NCI-H187 treated with DMSO at 0.1 percent for 48 hours (cell line): ENCODE results near the gene TBC1D19.
A peak's percentile ranks its signal among the peaks of the same experiment; 100 is the strongest.
"Not testable (repeated sequence)": the region's sequence is repeated elsewhere in the genome, so short reads cannot be mapped to it uniquely, and the experiment has no call there.

Source experiments
- DNase-seq: peaks from one replicate; lab custom pipeline; 2025; lab: John Stamatoyannopoulos, UW

The TBC1D19 gene, protein sequence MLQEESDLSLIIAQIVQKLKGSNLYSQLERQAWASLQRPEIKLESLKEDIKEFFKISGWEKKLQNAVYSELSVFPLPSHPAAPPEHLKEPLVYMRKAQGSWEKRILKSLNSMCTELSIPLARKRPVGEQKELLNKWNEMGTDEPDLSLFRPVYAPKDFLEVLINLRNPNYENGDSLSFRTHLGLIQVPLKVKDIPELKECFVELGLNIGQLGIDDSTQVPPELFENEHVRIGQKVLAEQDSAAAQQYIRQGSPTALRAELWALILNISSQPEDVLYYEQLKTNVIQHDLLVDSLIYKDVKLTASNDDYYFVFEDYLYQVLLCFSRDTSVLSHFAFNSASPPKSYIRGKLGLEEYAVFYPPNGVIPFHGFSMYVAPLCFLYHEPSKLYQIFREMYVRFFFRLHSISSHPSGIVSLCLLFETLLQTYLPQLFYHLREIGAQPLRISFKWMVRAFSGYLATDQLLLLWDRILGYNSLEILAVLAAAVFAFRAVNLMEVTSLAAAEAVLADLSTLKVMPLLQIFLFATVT

GRCh38 chr4:26583865-26584652 lies at the start of gene TBC1D19:
TSS of gene TBC1D19 (plus strand) at chr4:26584084. CDS start at chr4:26584194, 110 bp downstream.
- DNase-seq = peak; percentile 76

DNA sequence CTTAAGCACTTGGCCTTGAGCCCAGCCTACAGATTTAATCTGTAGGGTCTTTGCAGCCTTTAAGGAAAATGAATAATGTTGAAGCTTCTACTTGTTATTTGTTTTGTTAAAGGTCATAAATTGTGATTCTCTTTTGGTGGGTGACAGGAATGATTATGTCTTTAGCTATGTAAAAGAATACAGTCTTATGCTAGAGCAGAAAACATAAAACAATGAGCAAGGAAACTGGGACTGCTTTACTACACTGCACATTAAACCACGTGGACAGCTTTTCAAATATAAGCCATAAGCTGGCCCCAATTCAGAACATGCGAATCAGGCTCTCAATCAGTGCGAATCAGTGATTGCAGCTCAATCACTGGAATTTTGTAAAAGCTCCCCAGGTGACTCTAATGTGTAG lies 40.9 kb upstream of the TBC1D19 start:
- DNase-seq = no peak

DNA sequence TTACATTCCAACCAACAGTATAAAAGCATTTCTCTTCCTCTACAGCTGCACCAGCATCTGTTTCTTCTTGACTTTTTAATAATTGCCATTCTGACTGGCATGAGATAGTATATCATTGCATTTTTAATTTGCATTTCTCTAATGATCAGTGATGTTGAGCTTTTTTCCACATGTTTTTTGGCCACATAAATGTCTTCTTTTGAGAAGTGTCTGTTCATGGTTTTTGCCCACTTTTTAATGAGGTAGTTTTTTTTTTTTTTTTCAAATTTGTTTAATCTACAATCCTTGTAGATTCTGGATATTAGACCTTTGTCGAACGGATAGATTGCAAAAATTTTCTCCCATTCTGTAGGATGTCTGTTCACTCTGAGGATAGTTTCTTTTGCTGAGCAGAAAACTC lies 39.5 kb upstream of the TBC1D19 start:
- no peak for DNase-seq

DNA sequence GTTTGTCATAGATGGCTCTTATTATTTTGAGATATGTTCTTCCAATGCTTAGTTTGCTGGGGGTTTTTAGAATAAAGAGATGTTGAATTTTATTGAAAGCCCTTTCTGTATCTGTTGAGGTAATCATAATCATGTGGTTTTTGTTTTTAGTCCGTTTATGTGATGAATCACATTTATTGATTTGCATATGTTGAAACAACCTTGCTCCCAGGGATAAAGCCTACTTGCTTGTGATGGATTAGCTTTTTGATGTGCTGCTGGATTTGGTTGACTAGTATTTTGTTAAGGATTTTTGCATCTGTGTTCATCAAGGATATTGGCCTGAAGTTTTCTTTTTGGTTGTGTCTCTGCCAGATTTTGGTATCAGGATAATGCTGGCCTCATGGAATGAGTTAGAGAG lies 35.5 kb upstream of the TBC1D19 start:
- not testable (repeated sequence) for DNase-seq

GRCh38 chr4:26557164-26557563 lies 26.7 kb upstream of the TBC1D19 start:
- no peak for DNase-seq

- DNase-seq = no peak
Measured at GRCh38 chr4:26558166-26558895, 25.6 kb upstream of the TBC1D19 start.

- no peak for DNase-seq
Measured at GRCh38 chr4:26566133-26566532, 17.8 kb upstream of the TBC1D19 start.

GRCh38 chr4:26568446-26568994 lies 15.4 kb upstream of the TBC1D19 start:
- no peak for DNase-seq

- no peak for DNase-seq
Measured at GRCh38 chr4:26570596-26570995, 13.3 kb upstream of the TBC1D19 start.

DNA sequence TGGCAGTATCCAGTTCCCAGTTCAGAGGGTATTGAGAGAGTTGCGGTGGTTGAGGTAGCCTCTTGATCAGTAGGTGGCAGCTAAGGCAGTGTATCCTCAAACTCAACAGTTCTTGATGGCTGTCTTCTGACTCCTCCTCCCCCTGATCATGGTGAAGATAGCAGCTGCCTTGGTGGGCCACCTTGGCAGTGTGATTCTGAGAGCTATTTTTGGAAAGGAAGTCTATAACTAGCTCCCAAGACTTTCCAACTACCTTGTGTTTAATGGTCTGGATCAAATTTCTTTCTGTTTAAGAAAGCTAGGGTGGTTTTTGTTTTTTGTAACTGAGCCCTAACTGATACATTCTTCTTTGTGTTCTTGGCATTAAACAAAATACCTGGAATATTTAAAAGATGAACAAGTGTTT lies 10.5 kb upstream of the TBC1D19 start:
- no peak for DNase-seq

- no peak for DNase-seq
Measured at GRCh38 chr4:26574563-26574962, 9.3 kb upstream of the TBC1D19 start.

- no peak for DNase-seq
Measured at GRCh38 chr4:26576231-26576739, 7.6 kb upstream of the TBC1D19 start.

GRCh38 chr4:26577066-26577465 lies 6.8 kb upstream of the TBC1D19 start:
- DNase-seq = no peak

GRCh38 chr4:26579169-26579568 lies 4.7 kb upstream of the TBC1D19 start:
- DNase-seq = no peak

GRCh38 chr4:26581341-26581740 lies 2.5 kb upstream of the TBC1D19 start:
- not testable (repeated sequence) for DNase-seq

DNA sequence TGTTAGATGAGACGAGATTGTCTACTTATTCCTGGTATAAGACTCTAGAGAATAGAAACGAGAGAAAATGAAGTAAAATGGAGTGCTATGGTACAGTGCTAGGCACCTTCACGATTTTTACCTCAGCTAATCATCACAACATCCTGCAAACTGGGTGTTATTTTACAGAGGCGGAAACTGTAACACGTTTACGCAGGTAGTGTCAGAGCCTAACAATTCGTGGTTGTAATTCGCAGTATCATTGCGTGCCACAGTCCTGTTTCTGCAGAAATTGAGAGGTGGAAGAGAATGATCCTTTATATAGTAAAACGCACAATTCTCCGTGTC lies 383 bp upstream of the TBC1D19 start:
- peak; percentile 31 for DNase-seq

DNA sequence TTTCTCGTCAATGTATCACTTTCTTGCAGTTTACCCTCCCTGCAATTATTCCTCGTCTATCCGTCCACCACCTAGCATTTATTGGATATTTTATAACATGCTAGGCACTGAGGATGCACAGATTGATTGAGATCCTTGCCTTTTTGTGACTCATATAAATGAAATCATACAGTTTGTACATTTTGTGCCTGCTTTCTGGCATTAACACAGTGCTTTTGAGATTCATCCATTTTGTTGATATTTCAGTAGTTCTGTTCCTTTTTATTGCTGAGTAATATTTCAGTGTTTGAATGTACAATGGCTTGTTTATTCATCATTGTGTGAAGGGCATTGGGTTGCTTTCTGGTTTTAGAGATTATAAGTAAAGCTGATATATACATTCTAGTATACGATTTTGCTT lies 841 bp downstream of the TBC1D19 start:
- no peak for DNase-seq

DNA sequence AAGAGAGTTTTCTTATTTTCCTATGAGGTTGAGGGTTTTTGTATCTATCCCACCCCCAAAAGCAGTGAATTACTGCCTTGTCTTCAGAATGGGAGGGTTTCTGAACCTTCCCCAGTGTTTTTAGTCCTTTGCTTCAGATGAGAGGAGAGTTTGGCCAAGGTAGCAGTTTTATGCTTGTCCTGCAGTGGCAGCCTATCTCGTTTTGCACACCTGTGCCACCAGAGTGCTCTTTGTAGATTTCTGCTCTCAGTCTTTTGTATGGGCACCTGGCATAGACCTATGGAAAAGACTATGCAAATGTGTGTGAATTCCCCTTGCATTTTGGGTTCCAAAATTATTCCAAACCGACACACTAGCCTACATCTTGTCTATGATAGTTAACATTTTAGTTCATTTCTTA lies 5.8 kb downstream of the TBC1D19 start:
- DNase-seq = no peak

DNA sequence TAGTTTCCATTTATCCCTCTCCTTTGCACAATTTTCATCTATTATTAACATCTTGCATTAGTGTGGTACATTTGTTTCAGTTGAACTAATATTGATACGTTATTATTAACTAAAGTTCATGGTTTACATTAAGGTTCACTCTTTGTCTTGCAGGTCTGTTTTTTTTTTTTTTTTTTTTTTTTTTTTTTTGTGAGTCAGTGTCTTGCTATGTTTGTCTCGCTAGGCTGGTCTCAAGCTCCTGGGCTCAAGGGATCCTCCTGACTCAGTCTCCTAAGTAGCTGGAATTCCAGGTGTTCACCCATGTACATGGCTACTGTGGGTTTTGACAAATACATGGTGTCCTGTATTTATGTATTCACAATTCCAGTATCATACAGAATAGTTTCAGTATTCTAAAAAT lies 6.8 kb downstream of the TBC1D19 start:
- no peak for DNase-seq

DNA sequence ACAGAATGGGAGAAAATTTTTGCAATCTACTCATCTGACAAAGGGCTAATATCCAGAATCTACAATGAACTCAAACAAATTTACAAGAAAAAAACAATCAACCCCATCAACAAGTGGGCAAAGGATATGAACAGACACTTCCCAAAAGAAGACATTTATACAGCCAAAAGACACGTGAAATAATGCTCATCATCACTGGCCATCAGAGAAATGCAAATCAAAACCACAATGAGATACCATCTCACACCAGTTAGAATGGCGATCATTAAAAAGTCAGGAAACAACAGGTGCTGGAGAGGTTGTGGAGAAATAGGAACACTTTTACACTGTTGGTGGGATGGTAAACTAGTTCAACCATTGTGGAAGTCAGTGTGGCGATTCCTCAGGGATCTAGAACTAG lies 9.7 kb downstream of the TBC1D19 start:
- DNase-seq = not testable (repeated sequence)

GRCh38 chr4:26594371-26594770 lies 10.5 kb downstream of the TBC1D19 start:
- DNase-seq = no peak

DNA sequence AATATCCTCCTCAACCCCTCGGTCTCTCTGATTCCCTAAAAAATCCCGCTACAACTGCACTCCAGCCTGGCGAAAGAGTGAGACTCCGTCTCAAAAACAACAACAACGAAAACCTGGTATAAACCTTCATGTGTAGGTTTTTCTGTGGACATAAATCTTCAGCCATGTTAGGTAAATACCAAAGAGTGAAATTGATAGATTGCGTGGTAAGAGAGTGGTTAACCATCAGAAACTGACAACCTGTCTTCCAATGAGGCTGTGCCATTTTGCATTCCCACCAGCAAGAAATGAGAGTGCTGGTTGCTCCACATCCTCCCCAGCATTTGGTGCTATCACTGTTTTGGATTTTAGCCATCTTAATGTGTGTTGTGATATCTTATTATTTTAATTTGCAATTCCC lies 10.9 kb downstream of the TBC1D19 start:
- DNase-seq = no peak
